ENCODE measurements around the gene TRPM5.
A peak's percentile ranks its signal among the peaks of the same experiment; 100 is the strongest.

TRPM5 gene

GRCh38 chr11:2409611-2410468, 34.5 kb downstream of the TRPM5 start:
- no peak overlapping the region for H3K27ac Mint-ChIP-seq
- peaks cover 3 to 4% of the 10 kb centered on the region in 2 donors for H3K36me3 Mint-ChIP-seq
- H3K4me3 Mint-ChIP-seq = no peak overlapping the region
- DNase-seq (no peak), ATAC-seq (replicated peaks) (no peak)
- peaks cover 0 to 4% of the 10 kb centered on the region in 2 donors for H3K4me1 Mint-ChIP-seq
- peaks cover 0 to 6% of the 10 kb centered on the region in 2 donors for H3K27me3 Mint-ChIP-seq
- H3K9me3 Mint-ChIP-seq = no peaks in the 10 kb centered on the region

- Mint-ChIP-seq H3K27ac (no peak overlapping the region), H3K27me3 (peaks cover 0 to 6% of the 10 kb centered on the region in 2 donors), H3K9me3 (no peaks in the 10 kb centered on the region), H3K36me3 (peaks cover 6 to 8% of the 10 kb centered on the region in 2 donors), H3K4me3 (no peak overlapping the region), H3K4me1 (peaks cover 0 to 4% of the 10 kb centered on the region in 2 donors)
- ATAC-seq (replicated peaks) (no peak), DNase-seq (no peak)
Observed at GRCh38 chr11:2409126-2409525, 35.2 kb downstream of the TRPM5 start.

- peaks cover 0 to 5% of the 10 kb centered on the region in 2 donors for H3K4me1 Mint-ChIP-seq
- no peak overlapping the region for H3K27ac Mint-ChIP-seq
- peaks cover 0 to 6% of the 10 kb centered on the region in 2 donors for H3K27me3 Mint-ChIP-seq
- no peaks in the 10 kb centered on the region for H3K9me3 Mint-ChIP-seq
- ATAC-seq (replicated peaks) = no peak
- H3K36me3 Mint-ChIP-seq = peaks cover 10 to 12% of the 10 kb centered on the region in 2 donors
- no peak overlapping the region for H3K4me3 Mint-ChIP-seq
- DNase-seq = no peak
Observed at GRCh38 chr11:2408671-2409070, 35.6 kb downstream of the TRPM5 start.

GRCh38 chr11:2406878-2407410, 37.4 kb downstream of the TRPM5 start:
- H3K4me1 Mint-ChIP-seq = peaks cover 9 to 12% of the 10 kb centered on the region in 2 donors
- ATAC-seq (replicated peaks) = no peak
- no peaks in the 10 kb centered on the region for H3K9me3 Mint-ChIP-seq
- no peak for DNase-seq
- H3K27me3 Mint-ChIP-seq = peaks cover 0 to 6% of the 10 kb centered on the region in 2 donors
- no peak overlapping the region for H3K4me3 Mint-ChIP-seq
- H3K36me3 Mint-ChIP-seq = peaks cover 11 to 23% of the 10 kb centered on the region in 2 donors
- no peak overlapping the region for H3K27ac Mint-ChIP-seq

- Mint-ChIP-seq H3K9me3 (no peaks in the 10 kb centered on the region), H3K4me3 (no peak overlapping the region), H3K27ac (peak overlapping the region; percentile 33), H3K4me1 (peaks cover 10 to 17% of the 10 kb centered on the region in 2 donors), H3K27me3 (peaks cover 0 to 6% of the 10 kb centered on the region in 2 donors), H3K36me3 (peaks cover 11 to 23% of the 10 kb centered on the region in 2 donors)
- ATAC-seq (replicated peaks) = no peak
- DNase-seq = no peak
Observed at GRCh38 chr11:2406451-2406850, 37.9 kb downstream of the TRPM5 start.

- Mint-ChIP-seq H3K36me3 (peaks cover 13 to 23% of the 10 kb centered on the region in 2 donors), H3K4me3 (no peak overlapping the region), H3K27ac (peak overlapping the region; percentile 25), H3K9me3 (no peaks in the 10 kb centered on the region), H3K27me3 (no peaks in the 10 kb centered on the region), H3K4me1 (peaks cover 14 to 31% of the 10 kb centered on the region in 2 donors)
- ATAC-seq (replicated peaks) (no peak), DNase-seq (no peak)
Observed at GRCh38 chr11:2404735-2405196, 39.5 kb downstream of the TRPM5 start.

GRCh38 chr11:2402890-2403645, 41.2 kb downstream of the TRPM5 start:
- ATAC-seq (replicated peaks) = no peak
- no peak for DNase-seq
- Mint-ChIP-seq H3K4me3 (peak overlapping the region; percentile 55 to 96), H3K4me1 (peaks cover 19 to 48% of the 10 kb centered on the region in 2 donors), H3K27me3 (no peaks in the 10 kb centered on the region), H3K36me3 (peaks cover 13 to 23% of the 10 kb centered on the region in 2 donors), H3K9me3 (no peaks in the 10 kb centered on the region), H3K27ac (peak overlapping the region; percentile 73)

- Mint-ChIP-seq H3K9me3 (no peaks in the 10 kb centered on the region), H3K27me3 (no peaks in the 10 kb centered on the region), H3K4me3 (peak overlapping the region; percentile 96), H3K27ac (peak overlapping the region; percentile 37), H3K36me3 (peaks cover 15 to 30% of the 10 kb centered on the region in 2 donors), H3K4me1 (peaks cover 22 to 50% of the 10 kb centered on the region in 2 donors)
- DNase-seq (no peak), ATAC-seq (replicated peaks) (no peak)
Observed at GRCh38 chr11:2402106-2402505, 42.2 kb downstream of the TRPM5 start.

GRCh38 chr11:2401436-2401984, 42.8 kb downstream of the TRPM5 start:
- DNase-seq = no peak
- peak overlapping the region; percentile 96 for H3K4me3 Mint-ChIP-seq
- no peaks in the 10 kb centered on the region for H3K9me3 Mint-ChIP-seq
- H3K4me1 Mint-ChIP-seq = peaks cover 22 to 54% of the 10 kb centered on the region in 2 donors
- H3K27me3 Mint-ChIP-seq = no peaks in the 10 kb centered on the region
- no peak for ATAC-seq (replicated peaks)
- H3K27ac Mint-ChIP-seq = peak overlapping the region; percentile 98
- peaks cover 21 to 35% of the 10 kb centered on the region in 2 donors for H3K36me3 Mint-ChIP-seq

GRCh38 chr11:2400762-2401435, 43.4 kb downstream of the TRPM5 start:
- peak overlapping the region; percentile 98 for H3K27ac Mint-ChIP-seq
- H3K27me3 Mint-ChIP-seq = no peaks in the 10 kb centered on the region
- peaks cover 21 to 35% of the 10 kb centered on the region in 2 donors for H3K36me3 Mint-ChIP-seq
- ATAC-seq (replicated peaks) = no peak
- H3K4me3 Mint-ChIP-seq = peak overlapping the region; percentile 96
- H3K9me3 Mint-ChIP-seq = no peaks in the 10 kb centered on the region
- peaks cover 22 to 54% of the 10 kb centered on the region in 2 donors for H3K4me1 Mint-ChIP-seq
- DNase-seq = no peak

- Mint-ChIP-seq H3K27me3 (no peaks in the 10 kb centered on the region), H3K9me3 (no peaks in the 10 kb centered on the region), H3K27ac (peak within 1 kb of the TSS; percentile 98), H3K4me3 (peak within 1 kb of the TSS; percentile 96), H3K36me3 (peaks cover 17 to 32% of the 10 kb centered on the region in 2 donors), H3K4me1 (peaks cover 19 to 54% of the 10 kb centered on the region in 2 donors)
- DNase-seq (peak; percentile 100), ATAC-seq (replicated peaks) (peak; percentile 89)
Observed at GRCh38 chr11:2400069-2400761, 44.1 kb downstream of the TRPM5 start, which contains the start of gene TSSC4. TSSC4 (plus strand) TSS chr11:2400750; CDS start chr11:2402634, 1,884 bp downstream.

- Mint-ChIP-seq H3K27me3 (no peaks in the 10 kb centered on the region), H3K4me3 (peak overlapping the region; percentile 96), H3K36me3 (peaks cover 17 to 33% of the 10 kb centered on the region in 2 donors), H3K4me1 (peaks cover 23 to 59% of the 10 kb centered on the region in 2 donors), H3K27ac (peak overlapping the region; percentile 98), H3K9me3 (no peaks in the 10 kb centered on the region)
- DNase-seq (no peak), ATAC-seq (replicated peaks) (no peak)
Observed at GRCh38 chr11:2399488-2400068, 44.7 kb downstream of the TRPM5 start.
